ENCODE data around the gene ARHGEF12. TPM values are rescaled to one million over a fixed set of nuclear protein-coding genes. Genes with fewer than 3 reads are reported as not detected.

Gene ARHGEF12
- total RNA-seq, 1 donor from 2014 or later, result 114 TPM

DNA sequence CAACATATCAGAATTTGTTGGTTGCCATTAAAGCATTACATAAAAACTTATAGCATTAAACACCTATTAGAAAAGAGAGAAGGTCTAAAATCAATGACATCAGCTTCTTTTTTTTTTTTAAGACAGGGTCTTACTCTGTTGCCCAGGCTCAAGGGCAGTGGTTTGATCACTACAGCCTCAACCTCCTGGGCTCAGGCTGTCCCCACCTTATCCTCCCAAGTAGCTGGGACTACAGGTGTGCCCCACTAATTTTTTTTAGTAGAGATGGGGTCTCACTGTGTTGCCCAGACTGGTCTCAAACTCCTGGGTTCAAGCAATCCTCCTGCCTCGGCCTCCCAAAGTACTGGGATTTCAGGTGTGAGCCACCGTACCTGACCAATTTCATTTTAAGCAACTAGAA, 57.9 kb downstream of the ARHGEF12 start:
- DNase-seq (ENCODE audit: extremely low spot score, unreplicated experiment), result no peak
- peaks cover 39% of the 10 kb centered on the region for H3K4me1 Mint-ChIP-seq (ENCODE audit: unreplicated experiment)
- no peak overlapping the region for H3K27ac Mint-ChIP-seq (ENCODE audit: unreplicated experiment)

DNA sequence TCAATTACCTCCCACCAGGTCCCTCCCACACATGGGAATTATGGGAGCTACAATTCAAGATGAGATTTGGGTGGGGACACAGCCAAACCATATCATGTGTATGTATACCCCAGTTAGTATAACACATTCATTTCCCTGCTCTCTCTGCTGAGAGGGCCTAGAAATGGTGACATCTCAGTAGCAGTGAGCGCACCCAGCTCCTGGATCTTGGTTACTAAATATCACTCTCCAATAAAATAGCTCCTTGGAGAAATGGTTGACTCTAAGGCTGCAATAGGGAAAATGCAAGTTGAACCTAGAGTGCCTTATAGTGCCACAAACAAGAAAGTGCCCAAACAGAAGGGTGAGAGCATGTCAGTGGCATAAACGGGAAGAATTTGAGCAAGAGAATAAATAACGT, 59.6 kb downstream of the ARHGEF12 start:
- TF ChIP-seq, protein P1, sequence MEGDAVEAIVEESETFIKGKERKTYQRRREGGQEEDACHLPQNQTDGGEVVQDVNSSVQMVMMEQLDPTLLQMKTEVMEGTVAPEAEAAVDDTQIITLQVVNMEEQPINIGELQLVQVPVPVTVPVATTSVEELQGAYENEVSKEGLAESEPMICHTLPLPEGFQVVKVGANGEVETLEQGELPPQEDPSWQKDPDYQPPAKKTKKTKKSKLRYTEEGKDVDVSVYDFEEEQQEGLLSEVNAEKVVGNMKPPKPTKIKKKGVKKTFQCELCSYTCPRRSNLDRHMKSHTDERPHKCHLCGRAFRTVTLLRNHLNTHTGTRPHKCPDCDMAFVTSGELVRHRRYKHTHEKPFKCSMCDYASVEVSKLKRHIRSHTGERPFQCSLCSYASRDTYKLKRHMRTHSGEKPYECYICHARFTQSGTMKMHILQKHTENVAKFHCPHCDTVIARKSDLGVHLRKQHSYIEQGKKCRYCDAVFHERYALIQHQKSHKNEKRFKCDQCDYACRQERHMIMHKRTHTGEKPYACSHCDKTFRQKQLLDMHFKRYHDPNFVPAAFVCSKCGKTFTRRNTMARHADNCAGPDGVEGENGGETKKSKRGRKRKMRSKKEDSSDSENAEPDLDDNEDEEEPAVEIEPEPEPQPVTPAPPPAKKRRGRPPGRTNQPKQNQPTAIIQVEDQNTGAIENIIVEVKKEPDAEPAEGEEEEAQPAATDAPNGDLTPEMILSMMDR (IDR thresholded peaks at IDR 0.05), result no peak
- Mint-ChIP-seq H3K4me3 (ENCODE audit: unreplicated experiment) (no peak overlapping the region), H3K27ac (ENCODE audit: unreplicated experiment) (no peak overlapping the region), H3K27me3 (ENCODE audit: unreplicated experiment) (no peaks in the 10 kb centered on the region), H3K4me1 (ENCODE audit: unreplicated experiment) (peaks cover 47% of the 10 kb centered on the region), H3K36me3 (ENCODE audit: unreplicated experiment) (peaks cover 2% of the 10 kb centered on the region), H3K9me3 (ENCODE audit: unreplicated experiment) (peaks cover 14% of the 10 kb centered on the region)
- DNase-seq (ENCODE audit: extremely low spot score, unreplicated experiment), result no peak

More for the DNA sequence above, 57.9 kb downstream of the ARHGEF12 start:
- no peak overlapping the region for H3K4me3 Mint-ChIP-seq (ENCODE audit: unreplicated experiment)
- H3K27me3 Mint-ChIP-seq (ENCODE audit: unreplicated experiment), result no peaks in the 10 kb centered on the region
- H3K9me3 Mint-ChIP-seq (ENCODE audit: unreplicated experiment), result peaks cover 18% of the 10 kb centered on the region
- H3K36me3 Mint-ChIP-seq (ENCODE audit: unreplicated experiment), result peaks cover 6% of the 10 kb centered on the region
- TF ChIP-seq, protein P1 (IDR thresholded peaks at IDR 0.05), result no peak

DNA sequence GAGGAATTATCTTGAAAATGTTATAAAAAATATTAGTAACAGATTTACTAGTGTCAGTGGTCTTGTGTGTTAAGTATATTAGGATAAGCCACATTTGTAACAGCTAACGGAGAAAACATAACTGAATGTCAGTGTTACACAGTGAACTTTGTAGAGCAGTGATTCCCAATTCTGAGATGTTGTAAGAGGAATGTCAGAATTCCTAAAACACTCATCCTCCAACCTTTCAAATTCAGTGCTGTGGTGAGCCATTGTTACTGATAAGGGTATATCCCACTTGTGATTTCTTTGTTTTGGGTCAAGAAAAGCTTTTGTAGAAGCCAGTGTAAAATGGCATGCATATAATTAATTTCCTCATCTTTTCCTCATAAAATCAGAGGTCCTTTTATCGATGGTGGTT, 61.9 kb downstream of the ARHGEF12 start:
- DNase-seq (ENCODE audit: extremely low spot score, unreplicated experiment), result no peak
- Mint-ChIP-seq H3K36me3 (ENCODE audit: unreplicated experiment) (peaks cover 2% of the 10 kb centered on the region), H3K4me1 (ENCODE audit: unreplicated experiment) (peaks cover 43% of the 10 kb centered on the region), H3K4me3 (ENCODE audit: unreplicated experiment) (no peak overlapping the region), H3K27ac (ENCODE audit: unreplicated experiment) (no peak overlapping the region), H3K9me3 (ENCODE audit: unreplicated experiment) (peaks cover 9% of the 10 kb centered on the region), H3K27me3 (ENCODE audit: unreplicated experiment) (no peaks in the 10 kb centered on the region)
- TF ChIP-seq, protein P1 (IDR thresholded peaks at IDR 0.05), result no peak

DNA sequence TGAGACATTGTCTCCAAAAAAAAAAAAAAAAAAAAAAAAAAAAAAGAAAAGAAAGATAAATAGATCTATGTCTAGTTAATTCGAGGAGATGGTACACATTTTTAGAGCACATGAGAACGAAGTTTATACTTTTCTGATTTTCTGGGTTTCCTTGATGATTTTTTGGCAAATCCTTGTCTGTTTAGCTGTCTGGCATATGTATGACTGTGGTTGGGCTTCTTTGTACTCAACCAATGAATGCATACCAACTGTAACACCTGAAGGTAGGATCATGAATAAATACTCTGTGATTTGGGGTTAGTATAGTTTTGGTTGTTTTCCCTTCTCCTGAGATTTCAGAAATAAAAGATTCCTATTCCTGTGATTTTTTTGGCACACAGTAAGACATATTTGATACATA, 63.1 kb downstream of the ARHGEF12 start:
- Mint-ChIP-seq H3K36me3 (ENCODE audit: unreplicated experiment) (peaks cover 2% of the 10 kb centered on the region), H3K4me1 (ENCODE audit: unreplicated experiment) (peaks cover 42% of the 10 kb centered on the region), H3K9me3 (ENCODE audit: unreplicated experiment) (peaks cover 4% of the 10 kb centered on the region), H3K27ac (ENCODE audit: unreplicated experiment) (peak overlapping the region; percentile 50), H3K4me3 (ENCODE audit: unreplicated experiment) (no peak overlapping the region), H3K27me3 (ENCODE audit: unreplicated experiment) (no peaks in the 10 kb centered on the region)
- TF ChIP-seq, protein P1 (IDR thresholded peaks at IDR 0.05), result no peak
- DNase-seq (ENCODE audit: extremely low spot score, unreplicated experiment), result no peak

DNA sequence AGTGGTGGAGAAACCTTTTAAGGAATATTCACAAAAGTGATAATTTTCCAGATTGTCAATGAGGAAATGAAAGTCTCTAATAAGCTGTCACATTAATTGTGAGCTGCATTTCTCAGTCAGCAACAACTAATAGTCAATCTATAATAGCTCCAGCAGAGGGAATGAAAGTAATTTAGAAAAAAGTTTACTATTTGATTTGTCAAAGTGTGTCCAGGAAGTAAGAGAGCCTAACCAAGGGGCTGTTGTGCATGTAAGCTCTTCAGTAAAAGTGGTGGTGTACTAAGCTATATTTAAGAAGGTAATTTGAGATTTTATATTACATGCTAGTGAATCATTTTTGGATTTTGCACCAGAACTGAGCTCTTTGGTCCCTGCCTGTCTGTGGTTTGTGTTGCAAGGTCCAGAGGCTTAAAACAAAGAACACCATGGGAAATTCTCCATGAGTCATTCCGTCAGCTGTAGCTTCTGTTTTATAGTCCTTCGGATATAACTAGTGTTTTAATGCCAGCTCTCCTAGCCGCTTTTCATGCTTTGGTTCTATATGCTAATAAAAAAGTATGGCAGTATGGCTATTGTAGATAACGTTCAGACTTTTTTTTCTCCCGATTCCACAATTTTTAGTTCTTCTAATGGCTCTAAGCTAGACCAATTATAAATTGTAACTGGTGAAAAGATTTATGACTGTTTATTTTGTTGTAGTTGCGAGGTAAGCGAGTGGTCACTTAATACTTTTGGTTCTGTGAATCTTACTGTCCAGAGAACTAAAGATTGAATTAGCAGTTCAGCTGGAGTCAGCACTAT, 64.6 kb downstream of the ARHGEF12 start:
- Mint-ChIP-seq H3K27ac (ENCODE audit: unreplicated experiment) (peak overlapping the region; percentile 97), H3K9me3 (ENCODE audit: unreplicated experiment) (no peaks in the 10 kb centered on the region), H3K4me3 (ENCODE audit: unreplicated experiment) (peak overlapping the region; percentile 81), H3K36me3 (ENCODE audit: unreplicated experiment) (no peaks in the 10 kb centered on the region), H3K4me1 (ENCODE audit: unreplicated experiment) (peaks cover 48% of the 10 kb centered on the region), H3K27me3 (ENCODE audit: unreplicated experiment) (no peaks in the 10 kb centered on the region)
- no peak for DNase-seq (ENCODE audit: extremely low spot score, unreplicated experiment)
- TF ChIP-seq, protein P1 (IDR thresholded peaks at IDR 0.05), result no peak

Measured in osteocyte (in vitro differentiated cells).